T47D (cell line): Measurements from ENCODE around the gene SCGB3A1.

ENCODE experiments used
- DNase-seq, 2 experiments: peaks; one replicate each; pipeline versions ENCODE4 v3.0.0 to v3.0.0-alpha.2; 2011 to 2012; ENCODE audit warnings: low read depth in 1 of 2, low spot score in 1 of 2
- JUND ChIP-seq: IDR thresholded peaks from 2 replicates; pipeline ENCODE4 v1.6.1; 2012; ENCODE audit warnings: low read depth
- in situ Hi-C: cut with HindIII; loops from 2 replicates; pipeline ENCODE4 v1.10.0; 2016; ENCODE audit warnings: low sequenced_read_pairs, low pct_unique_long_range_greater_than_20kb

The SCGB3A1 gene

DNA sequence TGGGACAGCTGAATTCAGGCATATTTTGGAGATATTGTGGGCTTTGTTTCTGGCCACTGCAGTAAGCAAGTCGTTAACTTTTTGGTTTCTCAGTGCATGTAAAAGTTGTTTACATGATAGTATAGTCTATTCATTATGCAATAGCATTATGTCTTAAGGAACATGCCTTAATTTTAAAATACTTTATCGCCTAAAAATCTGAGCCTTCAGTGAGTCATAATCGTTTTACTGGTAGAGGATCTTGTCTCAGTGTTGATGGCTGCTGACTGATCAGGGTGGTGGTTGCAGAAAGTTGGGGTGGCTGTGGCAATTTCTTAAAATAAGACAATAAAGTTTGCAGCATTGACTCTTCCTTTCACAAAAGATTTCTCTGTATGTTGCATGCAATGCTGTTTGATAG lies 5.1 kb downstream of the SCGB3A1 start:
- no peak for TF ChIP-seq JUND
- DNase-seq = no peak
- in situ Hi-C loops = no loop called here

GRCh38 chr5:180583738-180584137 lies 7.6 kb downstream of the SCGB3A1 start:
- no peak for DNase-seq
- TF ChIP-seq JUND = no peak
- in situ Hi-C loops = no loop called here

DNA sequence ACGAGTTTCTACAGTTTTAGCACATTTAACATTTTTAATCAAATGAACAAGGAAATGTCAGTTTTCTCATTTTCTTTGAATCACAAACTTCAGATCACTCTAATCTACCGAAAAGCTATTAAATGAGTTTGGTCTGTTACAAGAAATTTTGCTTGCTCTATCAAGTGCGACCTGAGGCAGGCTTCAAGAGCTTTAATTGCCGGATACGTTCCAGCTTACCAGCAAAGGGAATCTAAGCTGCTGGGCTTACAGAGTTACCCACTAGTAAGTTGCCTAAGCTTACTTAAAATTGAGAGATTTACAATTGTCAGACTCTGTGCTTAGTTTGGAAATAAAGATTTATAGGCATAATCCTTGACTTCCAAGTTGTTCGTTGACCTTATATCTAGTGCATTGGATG lies 10.6 kb downstream of the SCGB3A1 start:
- in situ Hi-C loops = no loop called here
- DNase-seq = no peak

GRCh38 chr5:180575571-180575970 lies 15.7 kb downstream of the SCGB3A1 start:
- DNase-seq = no peak
- in situ Hi-C loops = no loop called here
- TF ChIP-seq JUND = no peak

More for the DNA sequence above, 10.6 kb downstream of the SCGB3A1 start:
- no peak for TF ChIP-seq JUND

DNA sequence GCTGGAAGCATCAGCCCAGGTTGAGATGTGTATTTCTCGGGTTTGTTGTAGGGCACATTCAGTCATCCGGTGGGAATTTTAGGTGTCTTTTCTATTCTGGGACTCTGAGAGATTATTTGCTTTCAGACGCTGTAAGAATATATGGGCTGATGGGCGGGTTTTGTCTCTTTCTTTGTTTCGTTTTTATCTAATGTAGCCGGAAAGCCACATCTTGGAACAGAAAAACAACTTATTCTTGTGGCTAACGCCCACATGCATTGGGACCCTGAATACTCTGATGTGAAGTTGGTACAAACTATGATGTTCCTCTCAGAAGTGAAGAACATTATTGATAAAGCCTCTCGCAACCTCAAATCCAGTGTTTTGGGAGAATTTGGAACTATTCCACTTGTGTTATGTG lies 22.4 kb downstream of the SCGB3A1 start:
- in situ Hi-C loops = no loop called here
- no peak for TF ChIP-seq JUND
- DNase-seq = no peak

DNA sequence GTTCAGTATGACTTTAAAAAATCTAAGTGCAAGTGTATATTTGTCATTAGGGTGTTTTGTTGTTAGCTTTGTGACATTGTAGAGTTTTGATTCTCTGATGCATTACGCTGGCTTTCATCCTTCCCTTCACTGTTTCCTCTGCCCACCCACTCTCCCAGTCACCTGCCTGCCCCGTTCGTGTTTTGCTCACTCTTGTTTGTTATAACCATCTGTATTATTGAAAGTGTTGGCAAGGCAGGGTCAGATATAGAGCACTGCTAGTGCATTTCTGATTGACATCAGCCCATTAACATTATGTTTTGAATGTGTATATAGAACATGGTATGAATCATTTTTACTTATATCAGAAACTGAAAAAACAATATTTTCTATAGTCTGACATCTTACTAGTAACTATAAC lies 27.3 kb downstream of the SCGB3A1 start:
- TF ChIP-seq JUND = no peak
- in situ Hi-C loops = no loop called here
- no peak for DNase-seq

- in situ Hi-C loops = no loop called here
- no peak for TF ChIP-seq JUND
- no peak for DNase-seq
Observed at GRCh38 chr5:180558232-180558631, 33.1 kb downstream of the SCGB3A1 start.

DNA sequence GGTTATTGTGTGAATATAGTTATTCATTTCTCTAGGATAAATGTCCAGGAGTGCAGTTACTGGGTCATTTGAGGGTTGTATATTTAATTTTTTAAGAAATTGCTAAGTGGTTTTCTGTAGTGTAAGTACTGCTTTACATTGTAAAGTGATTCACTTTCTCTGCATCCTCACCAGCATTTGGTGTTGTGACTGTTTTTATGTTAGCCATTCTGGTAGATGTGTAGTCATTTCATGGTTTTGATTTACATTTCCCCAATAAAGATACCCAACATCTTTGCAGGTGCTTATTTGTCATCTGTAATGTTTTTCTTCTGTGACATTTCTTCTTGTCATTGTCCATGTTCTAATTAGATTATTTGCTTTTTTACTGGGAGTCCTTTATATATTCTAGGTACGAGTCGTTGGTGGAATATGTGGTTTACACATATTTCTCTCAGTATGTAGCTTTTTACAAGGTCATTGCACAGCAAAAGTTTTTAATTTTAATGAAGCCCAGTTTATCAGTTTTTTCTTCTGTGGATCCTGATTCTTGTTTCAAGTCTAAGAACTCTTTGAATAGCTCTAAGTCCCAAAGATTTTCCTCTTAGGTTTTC lies 34.0 kb downstream of the SCGB3A1 start:
- in situ Hi-C loops = no loop called here
- DNase-seq = no peak
- no peak for TF ChIP-seq JUND

- in situ Hi-C loops = no loop called here
- TF ChIP-seq JUND = no peak
- no peak for DNase-seq
Observed at GRCh38 chr5:180555168-180555921, 36.0 kb downstream of the SCGB3A1 start.

- in situ Hi-C loops = no loop called here
- TF ChIP-seq JUND = no peak
- peak in 1 of 2 experiments; percentile 6 for DNase-seq
Observed at GRCh38 chr5:180553530-180553929, 37.8 kb downstream of the SCGB3A1 start.

DNA sequence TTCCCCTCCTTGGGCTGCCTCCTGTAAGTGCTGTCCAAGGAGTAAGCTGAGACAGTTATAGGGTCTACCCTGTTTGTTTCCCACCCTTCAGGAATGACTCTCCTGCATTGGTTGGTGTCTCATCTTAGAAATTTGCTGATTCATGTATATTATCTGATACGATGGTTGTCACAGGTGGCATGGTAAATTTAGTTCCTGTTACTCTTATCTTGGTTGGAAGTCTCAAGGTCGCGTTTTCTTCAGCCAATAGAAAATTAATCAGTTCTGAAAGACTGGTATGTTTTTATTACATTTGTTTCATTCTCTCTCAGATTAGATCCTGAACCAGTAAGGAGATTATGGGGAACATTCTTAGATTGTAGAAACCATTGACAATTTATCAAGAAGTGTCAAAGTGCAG lies 42.7 kb downstream of the SCGB3A1 start:
- in situ Hi-C loops = no loop called here
- no peak for DNase-seq
- TF ChIP-seq JUND = no peak

GRCh38 chr5:180545248-180545647 lies 46.1 kb downstream of the SCGB3A1 start:
- no peak for TF ChIP-seq JUND
- in situ Hi-C loops = no loop called here
- no peak for DNase-seq

- TF ChIP-seq JUND = no peak
Observed at GRCh38 chr5:180541710-180542109, 49.6 kb downstream of the SCGB3A1 start.

More at GRCh38 chr5:180541710-180542109, 49.6 kb downstream of the SCGB3A1 start:
- in situ Hi-C loops = no loop called here
- no peak for DNase-seq
